ENCODE data around the gene ZBTB20. TPM values are rescaled to one million over a fixed set of nuclear protein-coding genes. Genes with fewer than 3 reads are reported as not detected.
A peak's percentile ranks its signal among the peaks of the same experiment; 100 is the strongest.

ZBTB20 gene
- total RNA-seq, 2 experiments from 2014 or later = 5.2 to 6.4 TPM

GRCh38 chr3:114743746-114744485, 403.2 kb downstream of the ZBTB20 start:
- Mint-ChIP-seq H3K27ac (no peak overlapping the region), H3K27me3 (no peaks in the 10 kb centered on the region), H3K36me3 (ENCODE audit: low read depth) (peaks cover 5% of the 10 kb centered on the region), H3K4me1 (peaks cover 12% of the 10 kb centered on the region), H3K4me3 (no peak overlapping the region), H3K9me3 (ENCODE audit: low read depth) (no peaks in the 10 kb centered on the region)
- no peak for DNase-seq
- intact Hi-C loops (cut with DNase I, micrococcal nuclease) = no loop called here
- ChIA-PET POLR2A (no interaction called here), CTCF (interaction anchor here (0.8 kb wide), 1 partner anchor 50 kb away, joined by 3 read pairs; no protein-coding TSS in a partner anchor)
- no peak for ATAC-seq

GRCh38 chr3:114741066-114741465, 406.0 kb downstream of the ZBTB20 start:
- DNase-seq (no peak), ATAC-seq (no peak)
- Mint-ChIP-seq H3K36me3 (ENCODE audit: low read depth) (peaks cover 5% of the 10 kb centered on the region), H3K4me3 (no peak overlapping the region), H3K4me1 (peaks cover 2% of the 10 kb centered on the region), H3K27ac (no peak overlapping the region), H3K9me3 (ENCODE audit: low read depth) (no peaks in the 10 kb centered on the region), H3K27me3 (no peaks in the 10 kb centered on the region)
- ChIA-PET POLR2A (no interaction called here), CTCF (no interaction called here)
- intact Hi-C loops (cut with DNase I, micrococcal nuclease) = no loop called here

GRCh38 chr3:114739627-114740026, 407.5 kb downstream of the ZBTB20 start:
- H3K27ac Mint-ChIP-seq = no peak overlapping the region
- CTCF ChIA-PET = interaction anchor here (0.7 kb wide), 1 partner anchor 32 kb away, joined by 3 read pairs; no protein-coding TSS in a partner anchor
- POLR2A ChIA-PET = no interaction called here

GRCh38 chr3:114732353-114732752, 414.7 kb downstream of the ZBTB20 start:
- H3K27me3 Mint-ChIP-seq = no peaks in the 10 kb centered on the region
- ATAC-seq (no peak), DNase-seq (no peak)
- H3K4me3 Mint-ChIP-seq = no peak overlapping the region
- ChIA-PET POLR2A (no interaction called here), CTCF (no interaction called here)
- H3K27ac Mint-ChIP-seq = no peak overlapping the region
- no peaks in the 10 kb centered on the region for H3K9me3 Mint-ChIP-seq (ENCODE audit: low read depth)
- intact Hi-C loops (cut with DNase I, micrococcal nuclease) = no loop called here
- H3K36me3 Mint-ChIP-seq (ENCODE audit: low read depth) = no peaks in the 10 kb centered on the region
- no peaks in the 10 kb centered on the region for H3K4me1 Mint-ChIP-seq

More at GRCh38 chr3:114739627-114740026, 407.5 kb downstream of the ZBTB20 start:
- Mint-ChIP-seq H3K9me3 (ENCODE audit: low read depth) (no peaks in the 10 kb centered on the region), H3K36me3 (ENCODE audit: low read depth) (peaks cover 5% of the 10 kb centered on the region), H3K27me3 (no peaks in the 10 kb centered on the region), H3K4me1 (peaks cover 2% of the 10 kb centered on the region), H3K4me3 (no peak overlapping the region)
- DNase-seq = no peak
- intact Hi-C loops (cut with DNase I, micrococcal nuclease) = no loop called here
- no peak for ATAC-seq

- DNase-seq (no peak), ATAC-seq (no peak)
- Mint-ChIP-seq H3K27ac (no peak overlapping the region), H3K9me3 (ENCODE audit: low read depth) (no peaks in the 10 kb centered on the region), H3K27me3 (no peaks in the 10 kb centered on the region), H3K4me3 (no peak overlapping the region), H3K36me3 (ENCODE audit: low read depth) (no peaks in the 10 kb centered on the region), H3K4me1 (no peaks in the 10 kb centered on the region)
- intact Hi-C loops (cut with DNase I, micrococcal nuclease) = no loop called here
- ChIA-PET CTCF (no interaction called here), POLR2A (no interaction called here)
Measured at GRCh38 chr3:114730397-114730796, 416.7 kb downstream of the ZBTB20 start.

GRCh38 chr3:114727373-114727772, 419.7 kb downstream of the ZBTB20 start:
- intact Hi-C loops (cut with DNase I, micrococcal nuclease) = no loop called here
- H3K4me3 Mint-ChIP-seq = no peak overlapping the region
- POLR2A ChIA-PET = no interaction called here
- H3K9me3 Mint-ChIP-seq (ENCODE audit: low read depth) = no peaks in the 10 kb centered on the region
- H3K36me3 Mint-ChIP-seq (ENCODE audit: low read depth) = no peaks in the 10 kb centered on the region
- H3K27me3 Mint-ChIP-seq = no peaks in the 10 kb centered on the region
- H3K4me1 Mint-ChIP-seq = peaks cover 6% of the 10 kb centered on the region
- H3K27ac Mint-ChIP-seq = no peak overlapping the region
- no peak for ATAC-seq
- CTCF ChIA-PET = no interaction called here
- DNase-seq = no peak

GRCh38 chr3:114725966-114726365, 421.1 kb downstream of the ZBTB20 start:
- Mint-ChIP-seq H3K36me3 (ENCODE audit: low read depth) (no peaks in the 10 kb centered on the region), H3K27ac (no peak overlapping the region), H3K4me3 (no peak overlapping the region), H3K27me3 (no peaks in the 10 kb centered on the region), H3K4me1 (peaks cover 19% of the 10 kb centered on the region), H3K9me3 (ENCODE audit: low read depth) (no peaks in the 10 kb centered on the region)
- ChIA-PET POLR2A (no interaction called here), CTCF (no interaction called here)
- intact Hi-C loops (cut with DNase I, micrococcal nuclease) = no loop called here
- DNase-seq = no peak
- ATAC-seq = no peak

GRCh38 chr3:114722530-114722929, 424.6 kb downstream of the ZBTB20 start:
- Mint-ChIP-seq H3K9me3 (ENCODE audit: low read depth) (no peaks in the 10 kb centered on the region), H3K36me3 (ENCODE audit: low read depth) (peaks cover 2% of the 10 kb centered on the region), H3K27ac (no peak overlapping the region), H3K4me1 (peaks cover 26% of the 10 kb centered on the region), H3K27me3 (no peaks in the 10 kb centered on the region), H3K4me3 (no peak overlapping the region)
- ChIA-PET POLR2A (no interaction called here), CTCF (no interaction called here)
- intact Hi-C loops (cut with DNase I, micrococcal nuclease) = no loop called here
- ATAC-seq = peak; percentile 32
- DNase-seq = no peak

- peaks cover 31% of the 10 kb centered on the region for H3K4me1 Mint-ChIP-seq
- CTCF ChIA-PET = no interaction called here
- peaks cover 2% of the 10 kb centered on the region for H3K36me3 Mint-ChIP-seq (ENCODE audit: low read depth)
- no peak overlapping the region for H3K4me3 Mint-ChIP-seq
- DNase-seq (no peak), ATAC-seq (peak; percentile 88)
- H3K27me3 Mint-ChIP-seq = no peaks in the 10 kb centered on the region
- POLR2A ChIA-PET = interaction anchor here (0.6 kb wide), 2 partner anchors 12 to 15 kb away, joined by 3 to 4 read pairs; no protein-coding TSS in a partner anchor
- intact Hi-C loops (cut with DNase I, micrococcal nuclease) = no loop called here
- peak overlapping the region; percentile 10 for H3K27ac Mint-ChIP-seq
- H3K9me3 Mint-ChIP-seq (ENCODE audit: low read depth) = no peaks in the 10 kb centered on the region
Measured at GRCh38 chr3:114721864-114722263, 425.2 kb downstream of the ZBTB20 start.

GRCh38 chr3:114721209-114721608, 425.9 kb downstream of the ZBTB20 start:
- Mint-ChIP-seq H3K9me3 (ENCODE audit: low read depth) (no peaks in the 10 kb centered on the region), H3K4me1 (peaks cover 31% of the 10 kb centered on the region), H3K36me3 (ENCODE audit: low read depth) (peaks cover 2% of the 10 kb centered on the region), H3K4me3 (no peak overlapping the region), H3K27me3 (no peaks in the 10 kb centered on the region), H3K27ac (no peak overlapping the region)
- CTCF ChIA-PET = no interaction called here
- POLR2A ChIA-PET = no interaction called here
- ATAC-seq (no peak), DNase-seq (no peak)
- intact Hi-C loops (cut with DNase I, micrococcal nuclease) = no loop called here

GRCh38 chr3:114718898-114719210, 428.2 kb downstream of the ZBTB20 start:
- POLR2A ChIA-PET = no interaction called here
- ATAC-seq (no peak), DNase-seq (no peak)
- intact Hi-C loops (cut with DNase I, micrococcal nuclease) = no loop called here
- Mint-ChIP-seq H3K36me3 (ENCODE audit: low read depth) (peaks cover 2% of the 10 kb centered on the region), H3K27ac (no peak overlapping the region), H3K4me3 (no peak overlapping the region), H3K27me3 (no peaks in the 10 kb centered on the region), H3K9me3 (ENCODE audit: low read depth) (no peaks in the 10 kb centered on the region), H3K4me1 (peaks cover 31% of the 10 kb centered on the region)
- CTCF ChIA-PET = interaction anchor here (1.8 kb wide), 1 partner anchor 17 kb away, joined by 3 read pairs; no protein-coding TSS in a partner anchor

- Mint-ChIP-seq H3K4me3 (no peak overlapping the region), H3K9me3 (ENCODE audit: low read depth) (no peaks in the 10 kb centered on the region), H3K36me3 (ENCODE audit: low read depth) (peaks cover 2% of the 10 kb centered on the region), H3K27me3 (no peaks in the 10 kb centered on the region), H3K4me1 (peaks cover 31% of the 10 kb centered on the region), H3K27ac (no peak overlapping the region)
- intact Hi-C loops (cut with DNase I, micrococcal nuclease) = no loop called here
- DNase-seq = no peak
- ATAC-seq = peak; percentile 35
- ChIA-PET POLR2A (no interaction called here), CTCF (interaction anchor here (1.8 kb wide), 1 partner anchor 16 kb away, joined by 3 read pairs; no protein-coding TSS in a partner anchor)
Measured at GRCh38 chr3:114718071-114718897, 428.8 kb downstream of the ZBTB20 start.
